Measurements from ENCODE around the gene SH3PXD2B.
A peak's percentile ranks its signal among the peaks of the same experiment; 100 is the strongest.
"Not testable (repeated sequence)": the region's sequence is repeated elsewhere in the genome, so short reads cannot be mapped to it uniquely, and the experiment has no call there.

The SH3PXD2B gene

GRCh38 chr5:172481011-172481800 lies 26.9 kb upstream of the SH3PXD2B start:
- Histone ChIP-seq H4K20me1 (ENCODE audit: insufficient read depth, low read length) (no peaks in the 10 kb centered on the region), H2AFZ (ENCODE audit: low read depth, low read length) (no peak overlapping the region), H3K9ac (ENCODE audit: low read depth, low read length) (no peak overlapping the region), H3K4me2 (ENCODE audit: insufficient read depth, low read length) (no peak overlapping the region), H3K79me2 (ENCODE audit: insufficient read depth, low read length) (no peaks in the 10 kb centered on the region), H3K9me3 (ENCODE audit: insufficient read depth, low read length, severe bottlenecking) (no peaks in the 10 kb centered on the region), H3K27me3 (ENCODE audit: insufficient read depth, low read length, poor library complexity) (no peaks in the 10 kb centered on the region), H3K27ac (ENCODE audit: low read length) (no peak overlapping the region), H3K4me1 (ENCODE audit: insufficient read depth, low read length) (no peaks in the 10 kb centered on the region), H3K36me3 (ENCODE audit: insufficient read depth, low read length) (no peaks in the 10 kb centered on the region), H3K4me3 (ENCODE audit: low read depth in 1 of 2, low read length in 2 of 2) (no peak overlapping the region)
- DNase-seq, result no peak
- no peak for ATAC-seq (ENCODE audit: insufficient read depth, low read depth)
- TF ChIP-seq, protein P1, sequence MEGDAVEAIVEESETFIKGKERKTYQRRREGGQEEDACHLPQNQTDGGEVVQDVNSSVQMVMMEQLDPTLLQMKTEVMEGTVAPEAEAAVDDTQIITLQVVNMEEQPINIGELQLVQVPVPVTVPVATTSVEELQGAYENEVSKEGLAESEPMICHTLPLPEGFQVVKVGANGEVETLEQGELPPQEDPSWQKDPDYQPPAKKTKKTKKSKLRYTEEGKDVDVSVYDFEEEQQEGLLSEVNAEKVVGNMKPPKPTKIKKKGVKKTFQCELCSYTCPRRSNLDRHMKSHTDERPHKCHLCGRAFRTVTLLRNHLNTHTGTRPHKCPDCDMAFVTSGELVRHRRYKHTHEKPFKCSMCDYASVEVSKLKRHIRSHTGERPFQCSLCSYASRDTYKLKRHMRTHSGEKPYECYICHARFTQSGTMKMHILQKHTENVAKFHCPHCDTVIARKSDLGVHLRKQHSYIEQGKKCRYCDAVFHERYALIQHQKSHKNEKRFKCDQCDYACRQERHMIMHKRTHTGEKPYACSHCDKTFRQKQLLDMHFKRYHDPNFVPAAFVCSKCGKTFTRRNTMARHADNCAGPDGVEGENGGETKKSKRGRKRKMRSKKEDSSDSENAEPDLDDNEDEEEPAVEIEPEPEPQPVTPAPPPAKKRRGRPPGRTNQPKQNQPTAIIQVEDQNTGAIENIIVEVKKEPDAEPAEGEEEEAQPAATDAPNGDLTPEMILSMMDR (IDR thresholded peaks at IDR 0.05; ENCODE audit: borderline replicate concordance, extremely low read depth, low read length, poor library complexity, severe bottlenecking), result no peak
- no peak for TF ChIP-seq EZH2 (IDR thresholded peaks at IDR 0.05; ENCODE audit: borderline replicate concordance, low read depth, low read length, severe bottlenecking)

GRCh38 chr5:172479784-172480115 lies 25.4 kb upstream of the SH3PXD2B start:
- no peak overlapping the region for H2AFZ ChIP-seq (ENCODE audit: low read depth, low read length)
- no peaks in the 10 kb centered on the region for H3K4me1 ChIP-seq (ENCODE audit: insufficient read depth, low read length)
- H3K4me3 ChIP-seq (ENCODE audit: low read depth in 1 of 2, low read length in 2 of 2), result no peak overlapping the region
- H3K4me2 ChIP-seq (ENCODE audit: insufficient read depth, low read length), result no peak overlapping the region
- no peak for DNase-seq
- no peak overlapping the region for H3K9ac ChIP-seq (ENCODE audit: low read depth, low read length)
- no peaks in the 10 kb centered on the region for H3K9me3 ChIP-seq (ENCODE audit: insufficient read depth, low read length, severe bottlenecking)
- TF ChIP-seq EZH2 (IDR thresholded peaks at IDR 0.05; ENCODE audit: borderline replicate concordance, low read depth, low read length, severe bottlenecking), result no peak
- TF ChIP-seq, protein P1 (IDR thresholded peaks at IDR 0.05; ENCODE audit: borderline replicate concordance, extremely low read depth, low read length, poor library complexity, severe bottlenecking), result no peak
- H3K36me3 ChIP-seq (ENCODE audit: insufficient read depth, low read length), result no peaks in the 10 kb centered on the region
- H3K27ac ChIP-seq (ENCODE audit: low read length), result no peak overlapping the region
- no peaks in the 10 kb centered on the region for H3K79me2 ChIP-seq (ENCODE audit: insufficient read depth, low read length)
- no peak for ATAC-seq (ENCODE audit: insufficient read depth, low read depth)
- H4K20me1 ChIP-seq (ENCODE audit: insufficient read depth, low read length), result no peaks in the 10 kb centered on the region
- H3K27me3 ChIP-seq (ENCODE audit: insufficient read depth, low read length, poor library complexity), result no peaks in the 10 kb centered on the region

DNA sequence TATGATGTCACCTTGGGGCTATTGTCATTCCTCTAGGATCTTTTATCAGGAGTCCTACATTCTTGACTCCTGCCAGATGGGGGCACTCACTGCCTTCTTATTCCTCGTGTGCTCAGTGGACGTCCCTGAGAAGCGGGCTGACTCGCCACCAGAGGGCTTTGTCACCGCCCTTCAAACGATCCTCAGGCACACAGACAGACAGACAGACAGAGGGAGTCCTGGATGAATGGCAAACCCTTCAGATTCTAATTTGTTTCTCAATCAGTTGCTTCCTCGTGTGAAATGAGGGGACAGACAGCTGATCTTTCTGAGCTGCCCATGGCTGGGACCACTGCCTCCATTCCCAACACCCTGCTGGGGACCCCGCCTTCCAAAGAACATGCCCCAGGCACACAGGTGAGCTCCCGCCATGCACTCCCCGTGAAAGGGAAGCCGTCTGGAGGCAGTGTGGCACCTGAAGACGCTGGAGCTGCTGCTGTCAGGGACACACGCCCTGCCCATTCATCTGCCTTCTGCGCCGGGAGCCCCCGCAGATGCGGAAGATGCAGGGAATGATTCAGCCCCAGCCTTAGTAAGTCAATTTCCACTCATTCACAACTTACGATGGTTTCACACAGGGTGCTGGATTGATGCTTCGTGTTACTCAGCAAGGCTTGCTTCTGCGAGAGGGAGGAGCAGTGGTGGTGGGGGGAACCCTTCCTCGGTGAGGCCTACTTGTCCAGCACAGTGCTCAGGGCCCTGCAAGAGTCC lies 24.9 kb upstream of the SH3PXD2B start:
- Histone ChIP-seq H2AFZ (ENCODE audit: low read depth, low read length) (no peak overlapping the region), H3K9me3 (ENCODE audit: insufficient read depth, low read length, severe bottlenecking) (no peaks in the 10 kb centered on the region), H4K20me1 (ENCODE audit: insufficient read depth, low read length) (no peaks in the 10 kb centered on the region), H3K4me1 (ENCODE audit: insufficient read depth, low read length) (no peaks in the 10 kb centered on the region), H3K27me3 (ENCODE audit: insufficient read depth, low read length, poor library complexity) (no peaks in the 10 kb centered on the region), H3K4me2 (ENCODE audit: insufficient read depth, low read length) (no peak overlapping the region), H3K9ac (ENCODE audit: low read depth, low read length) (no peak overlapping the region), H3K27ac (ENCODE audit: low read length) (no peak overlapping the region), H3K79me2 (ENCODE audit: insufficient read depth, low read length) (no peaks in the 10 kb centered on the region), H3K36me3 (ENCODE audit: insufficient read depth, low read length) (no peaks in the 10 kb centered on the region), H3K4me3 (ENCODE audit: low read depth in 1 of 2, low read length in 2 of 2) (no peak overlapping the region)
- DNase-seq, result peak; percentile 70
- ATAC-seq (ENCODE audit: insufficient read depth, low read depth), result peak; percentile 97
- no peak for TF ChIP-seq EZH2 (IDR thresholded peaks at IDR 0.05; ENCODE audit: borderline replicate concordance, low read depth, low read length, severe bottlenecking)
- TF ChIP-seq, protein P1 (IDR thresholded peaks at IDR 0.05; ENCODE audit: borderline replicate concordance, extremely low read depth, low read length, poor library complexity, severe bottlenecking), result peak; percentile 69

DNA sequence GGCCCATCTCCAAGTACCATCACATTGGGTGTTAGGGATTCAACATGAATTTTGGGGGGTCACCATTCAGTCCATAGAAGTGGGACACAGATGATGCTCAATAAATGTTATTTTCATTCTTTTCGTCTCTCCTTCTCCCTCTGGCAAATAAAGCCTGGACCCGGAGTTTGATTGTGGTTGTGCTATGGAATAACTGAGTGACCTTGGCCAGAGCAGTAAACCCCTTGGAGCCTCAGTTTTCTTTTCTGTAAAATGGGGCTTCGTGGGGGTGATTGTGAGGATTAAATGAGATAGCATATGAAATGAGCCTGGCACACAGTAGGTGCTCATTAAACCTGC lies 24.3 kb upstream of the SH3PXD2B start:
- H3K4me3 ChIP-seq (ENCODE audit: low read depth in 1 of 2, low read length in 2 of 2); H4K20me1 ChIP-seq (ENCODE audit: insufficient read depth, low read length); H3K27ac ChIP-seq (ENCODE audit: low read length); H3K4me2 ChIP-seq (ENCODE audit: insufficient read depth, low read length); H3K27me3 ChIP-seq (ENCODE audit: insufficient read depth, low read length, poor library complexity); H2AFZ ChIP-seq (ENCODE audit: low read depth, low read length); H3K79me2 ChIP-seq (ENCODE audit: insufficient read depth, low read length); H3K9ac ChIP-seq (ENCODE audit: low read depth, low read length); H3K4me1 ChIP-seq (ENCODE audit: insufficient read depth, low read length); ATAC-seq (ENCODE audit: insufficient read depth, low read depth); DNase-seq; H3K36me3 ChIP-seq (ENCODE audit: insufficient read depth, low read length); H3K9me3 ChIP-seq (ENCODE audit: insufficient read depth, low read length, severe bottlenecking): not testable (repeated sequence)

Measured in DND-41 (cell line).